ENCODE measurements around the gene RNU5B-1. TPM values are rescaled to one million over a fixed set of nuclear protein-coding genes. Genes with fewer than 3 reads are reported as not detected.

Gene RNU5B-1
- total and polyA plus RNA-seq, 2 of the 8 experiments (the other 6 are each of a cell fraction or from before 2014, with no cell fraction given) = not detected

DNA sequence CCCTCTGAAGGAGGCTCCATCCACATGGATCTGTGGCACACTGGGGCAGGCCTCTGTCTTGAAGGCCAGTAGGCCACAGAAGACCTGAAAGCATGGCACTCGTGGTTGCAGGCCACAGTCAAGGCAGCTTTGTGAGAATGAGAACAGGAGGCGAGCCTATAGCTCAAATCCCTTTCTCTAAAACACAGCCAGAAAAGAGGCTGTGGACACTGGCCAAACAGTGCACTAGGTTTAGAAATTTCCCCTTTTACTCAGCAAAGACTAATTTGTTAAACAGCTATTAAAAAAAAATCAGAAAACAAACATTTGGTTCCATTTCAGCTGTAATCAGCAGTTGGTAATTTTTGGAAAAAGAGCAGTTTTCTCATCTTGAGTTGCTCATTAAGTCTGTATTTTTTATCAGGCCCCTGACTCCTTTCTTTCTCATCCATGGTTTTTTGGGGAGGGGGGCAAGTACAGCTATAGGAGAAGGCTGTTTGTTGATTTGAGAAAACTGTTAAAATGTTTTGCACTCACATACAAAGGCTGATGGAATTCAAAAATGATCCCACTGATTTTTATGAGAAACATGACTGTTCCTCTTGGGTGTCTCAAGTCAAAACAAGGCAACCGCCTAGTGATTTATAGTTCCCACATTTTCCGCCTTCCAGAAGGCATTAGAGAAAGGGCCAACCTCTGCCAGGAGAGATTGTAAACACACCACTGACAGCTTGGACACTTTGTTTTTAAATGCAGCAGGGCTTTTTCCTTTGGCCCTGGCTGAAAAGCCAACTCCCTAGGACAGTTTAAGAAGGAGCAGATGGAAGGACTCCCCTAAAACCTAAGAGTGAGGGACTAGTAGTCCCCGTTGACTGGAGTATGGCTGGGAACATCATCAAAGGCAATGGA lies 45.9 kb upstream of the RNU5B-1 start (continued):
- TF ChIP-seq, protein P1, sequence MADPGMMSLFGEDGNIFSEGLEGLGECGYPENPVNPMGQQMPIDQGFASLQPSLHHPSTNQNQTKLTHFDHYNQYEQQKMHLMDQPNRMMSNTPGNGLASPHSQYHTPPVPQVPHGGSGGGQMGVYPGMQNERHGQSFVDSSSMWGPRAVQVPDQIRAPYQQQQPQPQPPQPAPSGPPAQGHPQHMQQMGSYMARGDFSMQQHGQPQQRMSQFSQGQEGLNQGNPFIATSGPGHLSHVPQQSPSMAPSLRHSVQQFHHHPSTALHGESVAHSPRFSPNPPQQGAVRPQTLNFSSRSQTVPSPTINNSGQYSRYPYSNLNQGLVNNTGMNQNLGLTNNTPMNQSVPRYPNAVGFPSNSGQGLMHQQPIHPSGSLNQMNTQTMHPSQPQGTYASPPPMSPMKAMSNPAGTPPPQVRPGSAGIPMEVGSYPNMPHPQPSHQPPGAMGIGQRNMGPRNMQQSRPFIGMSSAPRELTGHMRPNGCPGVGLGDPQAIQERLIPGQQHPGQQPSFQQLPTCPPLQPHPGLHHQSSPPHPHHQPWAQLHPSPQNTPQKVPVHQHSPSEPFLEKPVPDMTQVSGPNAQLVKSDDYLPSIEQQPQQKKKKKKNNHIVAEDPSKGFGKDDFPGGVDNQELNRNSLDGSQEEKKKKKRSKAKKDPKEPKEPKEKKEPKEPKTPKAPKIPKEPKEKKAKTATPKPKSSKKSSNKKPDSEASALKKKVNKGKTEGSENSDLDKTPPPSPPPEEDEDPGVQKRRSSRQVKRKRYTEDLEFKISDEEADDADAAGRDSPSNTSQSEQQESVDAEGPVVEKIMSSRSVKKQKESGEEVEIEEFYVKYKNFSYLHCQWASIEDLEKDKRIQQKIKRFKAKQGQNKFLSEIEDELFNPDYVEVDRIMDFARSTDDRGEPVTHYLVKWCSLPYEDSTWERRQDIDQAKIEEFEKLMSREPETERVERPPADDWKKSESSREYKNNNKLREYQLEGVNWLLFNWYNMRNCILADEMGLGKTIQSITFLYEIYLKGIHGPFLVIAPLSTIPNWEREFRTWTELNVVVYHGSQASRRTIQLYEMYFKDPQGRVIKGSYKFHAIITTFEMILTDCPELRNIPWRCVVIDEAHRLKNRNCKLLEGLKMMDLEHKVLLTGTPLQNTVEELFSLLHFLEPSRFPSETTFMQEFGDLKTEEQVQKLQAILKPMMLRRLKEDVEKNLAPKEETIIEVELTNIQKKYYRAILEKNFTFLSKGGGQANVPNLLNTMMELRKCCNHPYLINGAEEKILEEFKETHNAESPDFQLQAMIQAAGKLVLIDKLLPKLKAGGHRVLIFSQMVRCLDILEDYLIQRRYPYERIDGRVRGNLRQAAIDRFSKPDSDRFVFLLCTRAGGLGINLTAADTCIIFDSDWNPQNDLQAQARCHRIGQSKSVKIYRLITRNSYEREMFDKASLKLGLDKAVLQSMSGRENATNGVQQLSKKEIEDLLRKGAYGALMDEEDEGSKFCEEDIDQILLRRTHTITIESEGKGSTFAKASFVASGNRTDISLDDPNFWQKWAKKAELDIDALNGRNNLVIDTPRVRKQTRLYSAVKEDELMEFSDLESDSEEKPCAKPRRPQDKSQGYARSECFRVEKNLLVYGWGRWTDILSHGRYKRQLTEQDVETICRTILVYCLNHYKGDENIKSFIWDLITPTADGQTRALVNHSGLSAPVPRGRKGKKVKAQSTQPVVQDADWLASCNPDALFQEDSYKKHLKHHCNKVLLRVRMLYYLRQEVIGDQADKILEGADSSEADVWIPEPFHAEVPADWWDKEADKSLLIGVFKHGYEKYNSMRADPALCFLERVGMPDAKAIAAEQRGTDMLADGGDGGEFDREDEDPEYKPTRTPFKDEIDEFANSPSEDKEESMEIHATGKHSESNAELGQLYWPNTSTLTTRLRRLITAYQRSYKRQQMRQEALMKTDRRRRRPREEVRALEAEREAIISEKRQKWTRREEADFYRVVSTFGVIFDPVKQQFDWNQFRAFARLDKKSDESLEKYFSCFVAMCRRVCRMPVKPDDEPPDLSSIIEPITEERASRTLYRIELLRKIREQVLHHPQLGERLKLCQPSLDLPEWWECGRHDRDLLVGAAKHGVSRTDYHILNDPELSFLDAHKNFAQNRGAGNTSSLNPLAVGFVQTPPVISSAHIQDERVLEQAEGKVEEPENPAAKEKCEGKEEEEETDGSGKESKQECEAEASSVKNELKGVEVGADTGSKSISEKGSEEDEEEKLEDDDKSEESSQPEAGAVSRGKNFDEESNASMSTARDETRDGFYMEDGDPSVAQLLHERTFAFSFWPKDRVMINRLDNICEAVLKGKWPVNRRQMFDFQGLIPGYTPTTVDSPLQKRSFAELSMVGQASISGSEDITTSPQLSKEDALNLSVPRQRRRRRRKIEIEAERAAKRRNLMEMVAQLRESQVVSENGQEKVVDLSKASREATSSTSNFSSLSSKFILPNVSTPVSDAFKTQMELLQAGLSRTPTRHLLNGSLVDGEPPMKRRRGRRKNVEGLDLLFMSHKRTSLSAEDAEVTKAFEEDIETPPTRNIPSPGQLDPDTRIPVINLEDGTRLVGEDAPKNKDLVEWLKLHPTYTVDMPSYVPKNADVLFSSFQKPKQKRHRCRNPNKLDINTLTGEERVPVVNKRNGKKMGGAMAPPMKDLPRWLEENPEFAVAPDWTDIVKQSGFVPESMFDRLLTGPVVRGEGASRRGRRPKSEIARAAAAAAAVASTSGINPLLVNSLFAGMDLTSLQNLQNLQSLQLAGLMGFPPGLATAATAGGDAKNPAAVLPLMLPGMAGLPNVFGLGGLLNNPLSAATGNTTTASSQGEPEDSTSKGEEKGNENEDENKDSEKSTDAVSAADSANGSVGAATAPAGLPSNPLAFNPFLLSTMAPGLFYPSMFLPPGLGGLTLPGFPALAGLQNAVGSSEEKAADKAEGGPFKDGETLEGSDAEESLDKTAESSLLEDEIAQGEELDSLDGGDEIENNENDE (IDR thresholded peaks at IDR 0.05; ENCODE audit: insufficient replicate concordance, low read length) = no peak
- TF ChIP-seq RAD21 (IDR thresholded peaks at IDR 0.05 in 1 of 2, conservative IDR thresholded peaks at IDR 0.05 in 1 of 2; ENCODE audit: low read depth in 2 of 2, low read length in 2 of 2) = no peak
